ENCODE results near the gene ZSWIM5. TPM values are rescaled to one million over a fixed set of nuclear protein-coding genes. Genes with fewer than 3 reads are reported as not detected.

The ZSWIM5 gene
- total RNA-seq, 2 donors from 2014 or later: 8.8 to 12.3 TPM

DNA sequence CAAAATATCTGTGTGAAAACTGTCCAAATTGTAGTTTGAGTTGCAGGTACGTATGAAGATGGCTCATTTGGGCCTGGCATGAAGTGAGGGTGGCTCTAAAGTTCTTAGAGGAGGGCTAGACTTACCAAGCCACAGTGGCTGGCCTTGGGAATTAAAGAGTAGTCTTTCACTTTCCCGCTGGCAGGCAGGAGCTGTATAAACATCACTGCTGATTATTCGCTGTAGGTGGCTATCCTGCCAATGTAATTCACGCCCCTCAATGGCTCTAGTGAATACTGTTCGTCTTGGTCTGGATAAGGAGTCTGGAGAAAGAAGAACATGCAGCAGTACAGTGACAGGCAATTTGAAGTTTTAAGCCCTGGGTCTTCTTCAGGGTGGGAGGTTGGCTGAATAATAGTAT is 163.3 kb downstream of the ZSWIM5 start:
- WGBS, 2 experiments (ENCODE audit: insufficient coverage in 1 of 2, insufficient read length in 1 of 2): 76 to 77% methylated on average over 5 of the region's 5 CpGs
- Histone ChIP-seq H3K4me1 (ENCODE audit: control insufficient read depth, insufficient read depth, low read length) (peaks cover 8% of the 10 kb centered on the region), H3K27me3 (ENCODE audit: control insufficient read depth, insufficient read depth, low read length, poor library complexity, severe bottlenecking) (no peaks in the 10 kb centered on the region), H3K9me3 (ENCODE audit: control insufficient read depth, low read length) (peaks cover 4% of the 10 kb centered on the region), H3K36me3 (ENCODE audit: control insufficient read depth, insufficient read depth, low read length) (peaks cover 42% of the 10 kb centered on the region), H3K27ac (ENCODE audit: low read depth, low read length) (no peak overlapping the region), H3K9ac (ENCODE audit: extremely low read depth, low read length, poor library complexity, severe bottlenecking) (no peak overlapping the region), H3K4me3 (ENCODE audit: low read length) (no peak overlapping the region)
- Mint-ChIP-seq H3K9me3 (no peaks in the 10 kb centered on the region), H3K4me3 (no peak overlapping the region), H3K27ac (no peak overlapping the region), H3K36me3 (ENCODE audit: low read depth) (peaks cover 15% of the 10 kb centered on the region), H3K27me3 (ENCODE audit: insufficient read depth) (no peaks in the 10 kb centered on the region), H3K4me1 (peaks cover 5% of the 10 kb centered on the region)
- peak; percentile 65 for DNase-seq
- TF ChIP-seq, protein P1, sequence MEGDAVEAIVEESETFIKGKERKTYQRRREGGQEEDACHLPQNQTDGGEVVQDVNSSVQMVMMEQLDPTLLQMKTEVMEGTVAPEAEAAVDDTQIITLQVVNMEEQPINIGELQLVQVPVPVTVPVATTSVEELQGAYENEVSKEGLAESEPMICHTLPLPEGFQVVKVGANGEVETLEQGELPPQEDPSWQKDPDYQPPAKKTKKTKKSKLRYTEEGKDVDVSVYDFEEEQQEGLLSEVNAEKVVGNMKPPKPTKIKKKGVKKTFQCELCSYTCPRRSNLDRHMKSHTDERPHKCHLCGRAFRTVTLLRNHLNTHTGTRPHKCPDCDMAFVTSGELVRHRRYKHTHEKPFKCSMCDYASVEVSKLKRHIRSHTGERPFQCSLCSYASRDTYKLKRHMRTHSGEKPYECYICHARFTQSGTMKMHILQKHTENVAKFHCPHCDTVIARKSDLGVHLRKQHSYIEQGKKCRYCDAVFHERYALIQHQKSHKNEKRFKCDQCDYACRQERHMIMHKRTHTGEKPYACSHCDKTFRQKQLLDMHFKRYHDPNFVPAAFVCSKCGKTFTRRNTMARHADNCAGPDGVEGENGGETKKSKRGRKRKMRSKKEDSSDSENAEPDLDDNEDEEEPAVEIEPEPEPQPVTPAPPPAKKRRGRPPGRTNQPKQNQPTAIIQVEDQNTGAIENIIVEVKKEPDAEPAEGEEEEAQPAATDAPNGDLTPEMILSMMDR (conservative IDR thresholded peaks at IDR 0.05): no peak

DNA sequence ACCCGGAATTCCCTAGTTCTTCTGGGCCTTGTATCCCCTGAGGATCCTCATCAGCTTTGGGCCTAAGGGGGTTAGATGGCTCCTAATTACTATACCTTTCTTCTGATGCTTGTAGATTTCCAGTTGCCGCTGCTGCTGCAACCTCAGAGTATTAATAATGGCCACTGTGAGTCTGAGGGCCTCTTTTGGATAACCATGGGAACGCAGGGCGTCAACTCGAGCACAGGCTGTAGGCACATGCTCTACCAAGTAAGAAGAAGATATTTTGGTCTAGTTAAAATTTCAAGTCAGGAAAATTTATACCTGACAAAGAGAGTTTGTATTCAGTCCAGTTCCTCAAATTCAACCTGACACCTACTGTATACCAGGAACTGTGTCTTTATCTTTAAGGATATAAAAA is 166.1 kb downstream of the ZSWIM5 start:
- H3K4me1 ChIP-seq (ENCODE audit: control insufficient read depth, insufficient read depth, low read length): peaks cover 8% of the 10 kb centered on the region
- TF ChIP-seq, protein P1 (conservative IDR thresholded peaks at IDR 0.05): no peak
- no peaks in the 10 kb centered on the region for H3K27me3 ChIP-seq (ENCODE audit: control insufficient read depth, insufficient read depth, low read length, poor library complexity, severe bottlenecking)
- H3K9ac ChIP-seq (ENCODE audit: extremely low read depth, low read length, poor library complexity, severe bottlenecking): no peak overlapping the region
- H3K36me3 Mint-ChIP-seq (ENCODE audit: low read depth): peaks cover 19% of the 10 kb centered on the region
- peaks cover 4% of the 10 kb centered on the region for H3K9me3 ChIP-seq (ENCODE audit: control insufficient read depth, low read length)
- H3K9me3 Mint-ChIP-seq: no peaks in the 10 kb centered on the region
- 85 to 98% methylated on average over 5 of the region's 5 CpGs for WGBS, 2 experiments (ENCODE audit: insufficient coverage in 1 of 2, insufficient read length in 1 of 2)
- H3K4me3 ChIP-seq (ENCODE audit: low read length): no peak overlapping the region
- H3K4me1 Mint-ChIP-seq: peaks cover 5% of the 10 kb centered on the region
- H3K27ac ChIP-seq (ENCODE audit: low read depth, low read length): no peak overlapping the region
- H3K27ac Mint-ChIP-seq: no peak overlapping the region
- DNase-seq: no peak
- H3K4me3 Mint-ChIP-seq: no peak overlapping the region
- H3K36me3 ChIP-seq (ENCODE audit: control insufficient read depth, insufficient read depth, low read length): peaks cover 35% of the 10 kb centered on the region
- H3K27me3 Mint-ChIP-seq (ENCODE audit: insufficient read depth): no peaks in the 10 kb centered on the region

DNA sequence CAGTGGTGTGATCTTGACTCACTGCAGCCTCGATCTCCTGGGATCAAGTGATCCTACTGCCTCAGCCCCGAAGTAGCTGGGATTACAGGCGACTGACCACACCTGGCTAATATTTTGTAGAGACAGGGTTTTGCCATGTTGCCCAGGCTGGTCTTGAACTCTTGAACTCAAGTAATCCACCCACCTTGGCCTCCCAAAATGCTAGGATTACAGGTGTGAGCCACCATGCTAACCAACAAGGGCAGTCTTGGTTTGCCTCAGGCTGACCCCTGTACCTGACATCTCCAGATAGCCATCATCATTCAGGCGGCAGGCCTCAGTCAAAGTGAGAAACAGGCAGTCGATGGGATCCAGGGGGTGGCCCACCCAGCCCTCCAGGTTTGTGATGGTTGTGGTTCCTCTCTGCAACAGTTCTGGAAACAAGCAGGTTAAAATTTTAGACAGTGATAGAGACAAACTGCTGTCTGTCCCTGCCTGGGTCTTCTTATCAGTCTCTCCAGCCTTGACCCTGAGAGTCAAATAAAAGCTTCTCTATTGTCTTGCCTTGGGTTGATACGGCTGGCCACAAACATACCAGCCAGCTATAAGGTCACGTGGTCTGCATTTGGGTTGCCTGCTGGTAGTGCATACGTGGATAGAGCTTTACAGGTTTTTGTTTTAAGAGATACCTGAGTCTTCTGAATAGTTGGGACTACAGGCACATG is 167.6 kb downstream of the ZSWIM5 start:
- 86 to 89% methylated on average over 6 to 8 of the region's 8 CpGs for WGBS, 2 experiments (ENCODE audit: insufficient coverage in 1 of 2, insufficient read length in 1 of 2)
- no peak for DNase-seq
- Histone ChIP-seq H3K9me3 (ENCODE audit: control insufficient read depth, low read length) (peaks cover 3% of the 10 kb centered on the region), H3K27ac (ENCODE audit: low read depth, low read length) (no peak overlapping the region), H3K27me3 (ENCODE audit: control insufficient read depth, insufficient read depth, low read length, poor library complexity, severe bottlenecking) (no peaks in the 10 kb centered on the region), H3K4me1 (ENCODE audit: control insufficient read depth, insufficient read depth, low read length) (peaks cover 8% of the 10 kb centered on the region), H3K4me3 (ENCODE audit: low read length) (no peak overlapping the region), H3K36me3 (ENCODE audit: control insufficient read depth, insufficient read depth, low read length) (peaks cover 42% of the 10 kb centered on the region), H3K9ac (ENCODE audit: extremely low read depth, low read length, poor library complexity, severe bottlenecking) (no peak overlapping the region)
- Mint-ChIP-seq H3K27ac (no peak overlapping the region), H3K4me1 (peaks cover 5% of the 10 kb centered on the region), H3K9me3 (no peaks in the 10 kb centered on the region), H3K36me3 (ENCODE audit: low read depth) (peaks cover 23% of the 10 kb centered on the region), H3K4me3 (no peak overlapping the region), H3K27me3 (ENCODE audit: insufficient read depth) (no peaks in the 10 kb centered on the region)
- TF ChIP-seq, protein P1 (conservative IDR thresholded peaks at IDR 0.05): no peak

Data from endodermal cell (in vitro differentiated cells).